Activated B cell treated with CpG ODN at 0.5 μM for 24 hours (primary cell): Measurements from ENCODE around the gene CLN3. TPM values are rescaled to one million over a fixed set of nuclear protein-coding genes. Genes with fewer than 3 reads are reported as not detected.

Experiments
- ATAC-seq: fragments of 200-7000 bp; cut with Tn5 transposase; one replicate; pipeline ENCODE4 v1.10.0; 2021; ENCODE audit warnings: low read depth, mild to moderate bottlenecking, moderate library complexity
- CTCF ChIA-PET: fragments of 350-600 bp; sonication (Branson Sonifier 250); formaldehyde crosslinking; loops from one replicate; lab custom pipeline; 2021; ENCODE audit warnings: antibody characterized with exemption; lab: Charles Lee
- POLR2A ChIA-PET: fragments of 350-600 bp; sonication (Branson Sonifier 250); formaldehyde crosslinking; loops from one replicate; lab custom pipeline; 2021; ENCODE audit warnings: antibody characterized with exemption; lab: Charles Lee
- DNase-seq: peaks from one replicate; pipeline ENCODE4 v3.0.0; 2022
- H3K27ac Mint-ChIP-seq: one replicate; pipeline ENCODE4 v1.8.0; 2020; ENCODE audit warnings: mixed read lengths
- H3K27me3 Mint-ChIP-seq: one replicate; pipeline ENCODE4 v1.8.0; 2021; ENCODE audit warnings: mixed read lengths
- H3K36me3 Mint-ChIP-seq: one replicate; pipeline ENCODE4 v1.8.0; 2021; ENCODE audit warnings: low read depth, mixed read lengths
- H3K4me1 Mint-ChIP-seq: one replicate; pipeline ENCODE4 v1.8.0; 2021; ENCODE audit warnings: mixed read lengths
- H3K4me3 Mint-ChIP-seq: one replicate; pipeline ENCODE4 v1.8.0; 2020; ENCODE audit warnings: mild to moderate bottlenecking, mixed read lengths
- H3K9me3 Mint-ChIP-seq: one replicate; pipeline ENCODE4 v1.8.0; 2020; ENCODE audit warnings: mixed read lengths
- intact Hi-C: fragments of 100-400 bp; cut with micrococcal nuclease; formaldehyde crosslinking; loops from one replicate; pipeline ENCODE4 v1.15.1; 2024
- total RNA-seq: library from RNA; stranded (reverse); gene quantifications from 2 replicates; pipeline ENCODE4 v1.2.3, GENCODE V29; 2022
- TF ChIP-seq, protein P1 (sequence below): fragments of 200-600 bp; IDR thresholded peaks from one replicate; pipeline ENCODE4 v1.8.0; 2022; ENCODE audit warnings: antibody characterized with exemption, mild to moderate bottlenecking

Gene CLN3
- total RNA-seq, 1 donor from 2014 or later, result 32.0 TPM

- TF ChIP-seq, protein P1, sequence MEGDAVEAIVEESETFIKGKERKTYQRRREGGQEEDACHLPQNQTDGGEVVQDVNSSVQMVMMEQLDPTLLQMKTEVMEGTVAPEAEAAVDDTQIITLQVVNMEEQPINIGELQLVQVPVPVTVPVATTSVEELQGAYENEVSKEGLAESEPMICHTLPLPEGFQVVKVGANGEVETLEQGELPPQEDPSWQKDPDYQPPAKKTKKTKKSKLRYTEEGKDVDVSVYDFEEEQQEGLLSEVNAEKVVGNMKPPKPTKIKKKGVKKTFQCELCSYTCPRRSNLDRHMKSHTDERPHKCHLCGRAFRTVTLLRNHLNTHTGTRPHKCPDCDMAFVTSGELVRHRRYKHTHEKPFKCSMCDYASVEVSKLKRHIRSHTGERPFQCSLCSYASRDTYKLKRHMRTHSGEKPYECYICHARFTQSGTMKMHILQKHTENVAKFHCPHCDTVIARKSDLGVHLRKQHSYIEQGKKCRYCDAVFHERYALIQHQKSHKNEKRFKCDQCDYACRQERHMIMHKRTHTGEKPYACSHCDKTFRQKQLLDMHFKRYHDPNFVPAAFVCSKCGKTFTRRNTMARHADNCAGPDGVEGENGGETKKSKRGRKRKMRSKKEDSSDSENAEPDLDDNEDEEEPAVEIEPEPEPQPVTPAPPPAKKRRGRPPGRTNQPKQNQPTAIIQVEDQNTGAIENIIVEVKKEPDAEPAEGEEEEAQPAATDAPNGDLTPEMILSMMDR, result no peak
- Mint-ChIP-seq H3K27me3 (peaks cover 14% of the 10 kb centered on the region), H3K4me3 (no peak overlapping the region), H3K36me3 (no peaks in the 10 kb centered on the region), H3K27ac (no peak overlapping the region), H3K4me1 (no peaks in the 10 kb centered on the region), H3K9me3 (no peaks in the 10 kb centered on the region)
- ATAC-seq, result no peak
- CTCF ChIA-PET, result no interaction called here
- intact Hi-C loops, result no loop called here
- POLR2A ChIA-PET, result no interaction called here
- no peak for DNase-seq
These were observed 45.2 kb upstream of the CLN3 start for GRCh38 chr16:28537076-28537475.

DNA sequence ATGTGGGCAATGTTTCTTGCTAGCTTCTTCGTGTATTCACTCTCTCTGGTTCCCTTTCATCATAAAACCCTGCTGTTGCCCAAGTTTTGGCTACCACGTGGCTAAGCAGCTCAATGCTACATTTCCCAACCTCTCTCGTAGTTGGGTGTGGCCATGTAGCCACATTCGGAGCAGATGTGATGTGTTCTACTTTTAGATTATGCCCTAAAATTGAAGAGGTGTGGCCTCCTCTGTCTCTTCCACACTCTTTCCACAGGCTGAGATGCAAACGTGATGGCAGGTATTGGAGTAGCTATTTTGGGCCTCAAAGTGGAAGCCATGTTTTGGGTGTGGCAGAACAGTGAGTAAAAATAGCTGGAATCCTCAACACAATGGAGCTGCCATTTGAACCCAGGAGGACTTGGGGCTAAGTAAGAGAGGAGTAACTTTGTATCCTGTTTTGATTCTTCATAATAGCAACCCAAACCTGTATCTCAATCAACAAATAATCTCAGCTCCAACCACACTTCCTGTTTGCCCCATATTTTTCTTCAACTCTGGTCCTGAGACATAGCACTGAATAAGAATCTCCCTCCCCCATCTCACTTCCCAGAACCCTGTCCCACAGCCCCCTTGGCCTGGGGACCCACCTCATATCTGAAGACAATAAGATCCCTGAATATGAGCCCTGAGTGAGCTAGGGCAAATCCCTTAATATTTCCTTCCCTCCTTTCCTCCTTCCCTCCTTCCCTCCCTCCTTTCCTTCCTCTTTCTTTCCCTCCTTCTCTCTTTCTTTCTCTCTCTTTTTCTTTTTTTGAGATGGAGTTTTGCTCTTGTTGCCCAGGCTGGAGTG is 42.9 kb upstream of the CLN3 start:
- intact Hi-C loops, result no loop called here
- Mint-ChIP-seq H3K27ac (no peak overlapping the region), H3K27me3 (peaks cover 10% of the 10 kb centered on the region), H3K9me3 (no peaks in the 10 kb centered on the region), H3K36me3 (no peaks in the 10 kb centered on the region), H3K4me3 (no peak overlapping the region), H3K4me1 (no peaks in the 10 kb centered on the region)
- CTCF ChIA-PET, result no interaction called here
- POLR2A ChIA-PET, result no interaction called here
- DNase-seq (no peak), ATAC-seq (no peak)
- TF ChIP-seq, protein P1, result no peak

GRCh38 chr16:28532940-28533647 is 41.2 kb upstream of the CLN3 start:
- H3K4me3 Mint-ChIP-seq, result no peak overlapping the region
- H3K36me3 Mint-ChIP-seq, result no peaks in the 10 kb centered on the region
- ChIA-PET CTCF (no interaction called here), POLR2A (no interaction called here)
- peaks cover 5% of the 10 kb centered on the region for H3K27me3 Mint-ChIP-seq
- DNase-seq (no peak), ATAC-seq (no peak)
- no peaks in the 10 kb centered on the region for H3K9me3 Mint-ChIP-seq
- H3K4me1 Mint-ChIP-seq, result no peaks in the 10 kb centered on the region
- intact Hi-C loops, result no loop called here
- TF ChIP-seq, protein P1, result no peak
- no peak overlapping the region for H3K27ac Mint-ChIP-seq

- H3K4me3 Mint-ChIP-seq, result no peak overlapping the region
- H3K27me3 Mint-ChIP-seq, result no peaks in the 10 kb centered on the region
- CTCF ChIA-PET, result no interaction called here
- no peak for DNase-seq
- TF ChIP-seq, protein P1, result no peak
- H3K9me3 Mint-ChIP-seq, result no peaks in the 10 kb centered on the region
- no peaks in the 10 kb centered on the region for H3K4me1 Mint-ChIP-seq
- POLR2A ChIA-PET, result no interaction called here
- no peak overlapping the region for H3K27ac Mint-ChIP-seq
- no peaks in the 10 kb centered on the region for H3K36me3 Mint-ChIP-seq
- intact Hi-C loops, result no loop called here
- no peak for ATAC-seq
These were observed 40.2 kb upstream of the CLN3 start for GRCh38 chr16:28531777-28532744.
